ENCODE data around the gene CABLES1. TPM values are rescaled to one million over a fixed set of nuclear protein-coding genes. Genes with fewer than 3 reads are reported as not detected.
"Not testable (repeated sequence)": the region's sequence is repeated elsewhere in the genome, so short reads cannot be mapped to it uniquely, and the experiment has no call there.

The CABLES1 gene, protein sequence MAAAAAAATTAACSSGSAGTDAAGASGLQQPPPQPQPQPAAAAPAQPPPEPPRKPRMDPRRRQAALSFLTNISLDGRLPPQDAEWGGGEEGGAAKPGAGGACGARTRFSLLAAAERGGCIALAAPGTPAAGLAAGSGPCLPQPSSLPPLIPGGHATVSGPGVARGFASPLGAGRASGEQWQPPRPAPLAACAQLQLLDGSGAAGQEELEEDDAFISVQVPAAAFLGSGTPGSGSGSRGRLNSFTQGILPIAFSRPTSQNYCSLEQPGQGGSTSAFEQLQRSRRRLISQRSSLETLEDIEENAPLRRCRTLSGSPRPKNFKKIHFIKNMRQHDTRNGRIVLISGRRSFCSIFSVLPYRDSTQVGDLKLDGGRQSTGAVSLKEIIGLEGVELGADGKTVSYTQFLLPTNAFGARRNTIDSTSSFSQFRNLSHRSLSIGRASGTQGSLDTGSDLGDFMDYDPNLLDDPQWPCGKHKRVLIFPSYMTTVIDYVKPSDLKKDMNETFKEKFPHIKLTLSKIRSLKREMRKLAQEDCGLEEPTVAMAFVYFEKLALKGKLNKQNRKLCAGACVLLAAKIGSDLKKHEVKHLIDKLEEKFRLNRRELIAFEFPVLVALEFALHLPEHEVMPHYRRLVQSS
- total RNA-seq: not detected

DNA sequence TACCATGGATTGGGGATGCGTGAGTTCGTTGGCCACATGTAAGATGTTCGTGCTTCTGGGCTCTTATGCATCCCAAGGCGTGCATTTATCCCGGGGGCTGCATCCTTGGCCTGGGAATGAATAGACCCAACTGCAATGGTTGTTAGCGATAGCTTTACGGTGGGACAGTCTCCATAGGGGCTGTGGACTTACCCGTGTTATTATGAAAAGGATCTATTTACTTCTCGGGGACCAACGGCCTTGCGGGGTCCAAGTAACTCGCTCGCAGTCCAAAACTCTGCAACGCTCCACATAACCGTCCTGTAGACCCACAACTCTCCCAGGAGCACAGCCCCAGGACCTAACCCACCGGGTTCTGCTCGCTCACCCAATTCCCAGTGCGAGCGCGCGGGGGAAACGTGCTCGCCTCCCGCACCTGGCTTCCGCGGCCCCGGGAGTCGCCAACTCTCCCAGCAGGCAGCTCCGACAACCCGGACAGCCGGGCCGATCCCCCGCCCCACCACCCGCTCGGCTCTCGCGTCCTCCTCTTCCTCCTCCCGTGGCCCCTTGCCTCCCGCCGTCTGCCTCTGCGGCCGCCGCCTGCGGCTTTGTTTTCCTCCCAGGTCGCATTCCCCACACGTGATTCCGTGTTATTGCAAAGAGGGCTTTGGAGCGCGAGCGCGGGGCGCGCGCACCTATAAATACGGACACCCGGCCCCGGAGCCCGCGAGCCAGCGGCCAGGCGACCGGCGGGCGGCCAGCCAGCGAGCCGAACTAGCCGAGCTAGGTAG lies at the start of gene CABLES1:
Gene CABLES1 (plus strand): TSS at position 706 of the 770 bp plus-strand sequence. CDS start 278 bp downstream, outside the sequence.
- DNase-seq: no peak

DNA sequence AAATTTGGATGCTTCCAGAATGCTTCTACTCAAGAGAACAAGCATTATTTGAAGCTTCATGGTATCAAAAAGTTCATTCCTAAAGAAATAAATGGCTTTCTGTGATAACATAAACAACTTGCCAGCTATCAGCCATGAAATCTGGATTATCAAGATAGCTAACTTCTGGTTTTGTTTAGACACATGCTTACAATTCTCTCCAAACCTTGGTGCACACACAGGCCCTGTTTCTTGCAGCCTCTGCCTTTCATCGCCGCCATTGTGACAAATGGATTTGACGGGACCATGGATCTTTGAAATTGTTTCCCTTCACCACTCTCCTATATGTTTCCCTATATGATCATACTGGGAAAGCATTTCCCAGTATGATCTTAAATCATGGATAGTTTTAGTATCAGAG lies 47.9 kb upstream of the CABLES1 start:
- DNase-seq: no peak

DNA sequence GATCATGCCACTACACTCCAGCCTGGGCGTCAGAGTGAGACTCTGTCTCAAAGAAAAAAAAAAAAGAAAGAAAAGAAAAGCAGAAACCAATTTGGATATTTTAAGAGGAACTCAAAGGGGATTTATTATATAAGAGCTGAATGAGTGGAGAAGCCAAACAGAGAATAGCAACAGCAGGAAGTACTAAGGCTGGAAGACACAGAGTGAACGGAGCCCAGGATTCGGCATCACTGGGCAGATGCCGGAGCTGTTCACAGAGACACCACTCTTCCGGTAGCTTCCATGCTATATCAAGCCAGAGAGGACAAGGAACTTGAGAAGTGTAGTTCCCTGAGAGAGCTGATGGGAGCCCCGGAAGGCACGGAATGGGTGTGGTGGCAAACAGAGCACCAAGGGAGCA lies 47.0 kb upstream of the CABLES1 start:
- DNase-seq: no peak

DNA sequence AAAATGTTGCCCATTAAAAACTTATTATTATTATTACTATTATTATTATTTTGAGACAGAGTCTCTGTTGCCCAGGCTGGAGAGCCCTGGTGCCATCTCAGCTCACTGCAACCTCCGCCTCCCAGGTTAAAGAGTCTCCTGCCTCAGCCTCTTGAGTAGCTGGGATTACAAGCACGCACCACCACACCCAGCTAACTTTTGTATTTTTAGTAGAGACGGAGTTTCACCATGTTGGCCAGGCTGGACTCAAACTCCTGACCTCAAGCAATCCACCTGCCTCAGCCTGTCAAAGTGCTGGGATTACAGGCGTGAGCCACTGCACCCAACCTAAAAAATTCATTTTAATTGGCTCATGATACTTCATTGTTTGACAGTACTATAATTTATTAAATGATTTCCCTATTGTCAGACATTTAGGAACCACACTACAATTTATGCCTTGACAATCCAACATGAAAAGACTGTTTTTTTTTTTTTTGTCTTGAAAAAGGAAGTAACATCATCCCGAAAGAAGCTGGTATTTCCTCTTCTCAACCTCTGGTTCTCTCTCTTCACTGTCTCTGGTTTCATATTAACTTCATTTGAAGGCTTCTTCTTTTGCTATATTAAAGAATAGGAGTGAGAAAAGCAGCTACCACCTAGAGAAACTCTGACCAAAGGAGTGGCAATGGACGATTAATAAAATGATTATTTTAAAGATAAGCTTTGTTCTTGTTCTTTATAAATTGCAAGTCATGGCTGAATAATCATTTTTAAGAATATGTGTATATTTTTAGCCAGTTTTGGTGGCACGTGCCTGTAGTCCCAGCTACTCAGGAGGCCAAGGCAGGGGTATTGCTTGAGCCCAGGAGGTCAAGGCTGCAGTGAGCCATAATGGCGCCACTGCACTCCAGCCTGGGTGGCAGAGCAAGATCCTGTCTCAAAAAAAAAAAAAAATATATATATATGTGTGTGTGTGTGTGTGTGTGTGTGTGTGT lies 44.0 kb upstream of the CABLES1 start:
- DNase-seq: not testable (repeated sequence)

DNA sequence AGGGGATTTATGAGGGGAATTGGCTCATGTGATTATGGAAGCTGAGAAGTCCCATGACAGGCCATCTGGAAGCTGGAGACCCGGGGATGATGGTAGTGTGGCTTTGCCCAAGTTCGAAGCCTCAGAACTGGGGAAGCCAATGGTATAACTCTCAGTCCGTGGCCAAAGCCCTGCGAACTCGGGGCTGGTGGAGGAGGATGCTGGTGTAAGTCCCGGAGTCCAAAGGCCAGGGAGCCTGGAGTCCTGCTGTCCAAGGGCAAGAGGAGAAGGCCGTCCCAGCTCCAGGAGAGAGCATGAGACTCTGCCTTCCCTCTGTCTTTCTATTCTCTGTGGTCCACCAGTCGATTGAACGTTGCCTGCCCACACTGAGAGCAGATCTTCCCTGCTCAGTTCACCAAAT lies 43.2 kb upstream of the CABLES1 start:
- DNase-seq: no peak

DNA sequence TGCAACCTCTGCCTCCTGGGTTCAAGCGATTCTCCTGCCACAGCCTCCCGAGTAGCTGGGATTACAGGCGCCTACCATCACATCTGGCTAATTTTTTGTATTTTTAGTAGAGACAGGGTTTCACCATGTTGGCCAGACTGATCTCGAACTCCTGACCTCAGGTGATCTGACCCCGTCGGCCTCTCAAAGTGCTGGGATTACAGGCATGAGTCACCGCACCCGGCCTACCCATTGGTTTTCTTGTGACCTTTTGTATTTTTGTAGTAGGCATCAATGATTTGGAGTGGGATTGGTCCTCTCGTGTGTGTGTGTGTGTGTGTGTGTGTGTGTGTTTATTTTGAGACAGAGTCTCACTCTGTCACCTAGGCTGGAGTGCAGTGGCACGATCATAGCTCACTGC lies 42.2 kb upstream of the CABLES1 start:
- DNase-seq: not testable (repeated sequence)

DNA sequence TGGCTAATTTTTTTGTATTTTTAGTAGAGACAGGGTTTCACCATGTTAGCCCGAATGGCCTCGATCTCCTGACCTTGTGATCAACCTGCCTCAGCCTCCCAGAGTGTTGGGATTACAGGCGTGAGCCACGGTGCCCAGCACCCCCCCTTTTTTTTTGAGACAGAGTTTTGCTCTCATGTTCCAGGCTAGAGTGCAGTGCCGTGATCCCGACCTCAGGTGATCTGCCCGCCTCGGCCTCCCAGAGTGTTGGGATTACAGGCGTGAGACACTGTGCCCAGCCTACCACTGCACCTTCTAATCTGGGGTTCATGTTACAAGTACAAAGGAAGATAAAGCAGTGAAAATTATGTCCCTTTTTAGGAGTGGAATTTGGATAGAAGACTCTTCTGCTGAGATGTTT lies 41.5 kb upstream of the CABLES1 start:
- no peak for DNase-seq

DNA sequence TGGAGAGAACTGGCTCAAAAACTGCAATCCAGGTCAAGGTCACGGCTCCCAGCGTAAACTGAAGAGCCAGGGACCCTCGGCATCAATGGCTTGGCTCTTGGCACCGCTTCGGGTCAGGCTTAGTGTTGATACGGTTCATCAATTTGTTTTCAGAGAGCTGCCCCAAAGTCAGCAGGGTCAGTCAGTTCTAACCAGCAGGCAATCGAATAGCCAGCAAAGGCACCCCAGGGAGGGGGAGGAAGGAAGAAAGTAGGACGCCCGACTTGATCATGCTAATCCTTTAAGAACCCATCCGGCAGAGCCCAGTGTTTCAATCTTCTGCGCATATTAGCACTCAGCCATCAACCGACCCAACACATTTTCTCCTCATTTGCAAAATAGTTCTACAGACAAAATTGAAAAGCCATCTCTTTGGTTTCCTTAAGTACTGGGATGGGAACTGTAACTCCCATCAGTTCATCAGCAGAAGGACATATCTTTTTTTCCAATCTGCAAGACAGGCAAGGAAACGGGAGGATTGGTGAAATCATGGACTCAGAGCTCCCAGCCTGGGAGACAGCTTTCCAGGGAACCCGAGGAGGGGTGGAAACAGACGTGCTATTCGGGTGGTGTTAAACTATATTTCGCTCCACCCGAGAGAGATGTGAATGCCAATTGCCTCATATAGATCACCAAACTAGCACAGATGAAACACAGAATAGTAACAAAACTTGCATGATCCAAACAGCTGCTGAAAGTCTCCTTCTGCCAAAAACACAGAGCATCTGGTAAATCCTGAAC lies 40.7 kb upstream of the CABLES1 start:
- no peak for DNase-seq

DNA sequence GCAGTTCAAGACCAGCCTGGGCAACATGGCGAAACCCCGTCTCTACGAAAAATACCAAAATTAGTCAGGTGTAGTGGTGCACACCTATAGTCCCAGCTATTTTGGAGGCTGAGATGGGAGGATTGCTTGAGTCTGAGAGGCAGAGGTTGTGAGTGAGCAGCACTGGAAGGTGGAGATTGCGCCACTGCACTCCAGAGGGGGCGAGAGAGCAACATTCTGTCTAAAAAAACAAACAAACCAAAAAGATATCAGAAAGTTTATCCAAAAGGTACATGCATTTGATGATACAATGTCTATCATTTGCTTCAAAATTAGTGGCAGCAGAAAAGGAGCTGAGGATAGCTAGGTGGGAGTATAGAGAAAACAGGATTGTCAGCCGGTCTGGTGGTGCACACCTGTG lies 39.8 kb upstream of the CABLES1 start:
- no peak for DNase-seq

DNA sequence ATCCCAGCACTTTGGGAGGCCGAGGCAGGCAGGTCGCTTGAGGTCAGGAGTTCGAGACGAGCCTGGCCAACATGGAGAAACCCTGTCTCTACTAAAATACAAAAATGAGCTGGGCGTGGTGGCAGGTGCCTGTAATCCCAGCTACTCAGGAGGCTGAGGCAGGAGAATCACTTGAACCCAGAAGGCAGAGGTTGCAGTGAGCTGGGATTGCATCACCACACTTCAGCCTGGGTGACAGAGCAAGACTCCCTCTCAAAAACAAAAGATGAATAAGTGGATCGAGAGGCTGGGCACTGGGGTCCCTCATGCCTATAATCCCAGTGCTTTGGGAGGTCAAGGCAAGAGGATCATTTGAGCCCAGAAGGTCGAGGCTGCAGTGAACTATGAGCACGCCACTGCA lies 38.3 kb upstream of the CABLES1 start:
- DNase-seq: not testable (repeated sequence)

DNA sequence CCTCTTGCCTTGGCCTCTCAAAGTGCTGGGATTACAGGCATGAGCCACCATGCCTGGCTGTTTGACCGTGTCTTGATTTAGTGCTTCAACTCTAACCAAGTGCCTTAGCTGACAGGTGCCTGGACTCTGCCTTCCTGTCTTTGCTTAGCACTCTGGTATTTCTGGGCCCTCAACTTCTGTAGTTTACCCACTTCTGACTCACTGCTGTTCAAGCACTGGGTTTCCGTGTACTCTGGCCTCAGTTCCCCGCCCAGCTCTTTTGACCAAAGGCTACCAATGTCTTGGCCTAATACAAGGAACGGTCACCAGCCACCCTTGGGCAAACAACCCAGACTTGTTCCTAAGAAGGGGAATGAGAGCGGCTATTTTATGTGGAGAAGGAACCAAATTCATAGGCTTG lies 35.7 kb upstream of the CABLES1 start:
- no peak for DNase-seq

DNA sequence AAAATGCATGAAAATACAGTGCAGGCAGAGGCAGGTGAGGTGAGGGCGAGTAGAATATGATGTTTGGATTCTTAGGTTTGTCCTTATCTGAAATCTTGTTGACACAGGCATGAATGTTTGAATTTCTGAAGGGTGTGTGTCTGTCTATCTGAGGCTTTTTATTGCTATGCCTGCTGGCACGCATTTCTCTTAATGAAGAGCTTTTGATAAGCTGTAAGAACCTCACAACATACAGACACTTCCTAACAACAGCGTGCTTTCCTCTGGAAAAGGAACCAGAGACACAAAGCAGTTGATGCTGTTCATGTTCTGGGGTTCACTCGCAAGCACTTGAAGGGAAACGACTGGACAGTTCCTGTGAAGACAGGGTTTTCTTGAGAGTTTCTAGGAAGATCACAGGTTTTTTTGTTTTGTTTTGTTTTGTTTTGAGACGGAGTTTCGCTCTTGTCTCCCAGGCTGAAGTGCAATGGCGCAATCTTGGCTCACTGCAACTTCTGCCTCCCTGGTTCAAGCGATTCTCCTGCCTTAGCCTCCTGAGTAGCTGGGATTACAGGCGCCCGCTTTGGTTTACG lies 33.3 kb upstream of the CABLES1 start:
- DNase-seq: no peak

DNA sequence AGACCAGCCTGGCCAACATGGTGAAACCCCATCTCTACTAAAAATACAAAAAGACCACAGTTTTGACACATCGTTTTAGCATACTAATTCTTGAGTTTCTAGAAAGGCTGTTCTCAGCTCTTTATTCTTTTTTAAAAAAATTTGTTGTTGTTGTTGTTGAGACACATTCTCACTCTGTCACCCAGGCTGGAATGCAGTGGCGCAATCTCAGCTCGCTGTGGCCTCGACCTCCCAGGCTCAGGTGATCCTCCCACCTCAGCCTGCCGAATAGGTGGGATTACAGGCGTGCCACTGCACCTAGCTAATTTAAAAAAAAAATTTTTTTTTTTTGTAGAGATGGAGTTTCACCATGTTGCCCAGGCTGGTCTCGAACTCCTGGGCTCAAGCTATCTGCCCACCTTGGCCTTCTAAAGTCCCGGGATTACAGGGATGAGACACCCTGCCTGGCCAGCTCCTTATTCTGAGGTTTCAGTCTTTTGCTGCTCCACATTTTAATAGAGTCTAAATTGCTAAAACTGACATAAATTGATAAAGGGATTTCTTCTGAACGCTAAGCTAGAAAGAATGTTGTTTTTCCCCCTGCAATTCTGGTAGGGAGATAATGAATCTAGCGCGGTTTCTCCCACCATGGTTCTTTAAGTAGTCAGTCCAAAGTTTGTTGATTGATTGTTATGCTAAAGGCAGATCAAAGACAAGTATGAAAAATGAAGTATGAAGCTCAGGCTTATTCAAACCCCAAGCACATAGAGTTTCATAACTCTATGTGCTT lies 32.6 kb upstream of the CABLES1 start:
- DNase-seq: no peak

DNA sequence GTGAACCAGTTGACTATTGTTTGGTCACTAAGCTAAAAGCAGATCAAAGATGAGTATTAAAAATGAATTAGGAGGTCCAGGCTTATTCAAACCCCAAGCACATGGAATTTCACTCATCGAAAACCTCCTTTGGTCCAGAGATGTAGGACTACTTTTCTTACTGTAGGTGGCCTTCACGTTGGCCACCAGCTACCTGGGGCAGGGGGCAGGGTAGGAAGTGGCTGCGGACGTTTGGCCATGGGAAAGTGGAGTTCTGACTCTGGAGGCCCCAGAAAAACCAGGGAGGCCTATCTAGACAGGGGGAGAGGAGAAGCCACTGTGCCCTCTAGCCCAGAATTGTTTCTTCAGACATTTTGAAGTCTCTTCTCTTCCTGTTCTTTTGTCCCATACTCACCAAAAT lies 31.8 kb upstream of the CABLES1 start:
- DNase-seq: no peak

DNA sequence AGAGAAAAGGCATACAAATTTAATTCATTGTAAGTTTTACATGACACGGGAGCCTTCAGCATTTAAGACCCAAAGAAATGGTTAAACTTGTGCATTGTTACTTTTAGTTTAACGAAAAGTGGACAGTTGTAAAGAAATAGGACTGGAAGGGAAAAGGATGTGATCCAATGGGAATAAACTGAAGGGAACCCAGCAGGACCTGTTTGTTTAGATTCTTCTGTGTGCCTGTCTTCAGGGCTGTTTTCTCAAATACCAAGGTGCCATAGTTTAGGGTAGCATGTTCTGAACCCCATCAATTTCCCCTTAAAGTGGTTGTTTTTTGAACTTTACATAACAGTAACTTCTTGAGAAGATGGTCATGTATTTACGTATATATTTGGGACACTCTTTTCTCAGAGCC lies 30.3 kb upstream of the CABLES1 start:
- DNase-seq: no peak

DNA sequence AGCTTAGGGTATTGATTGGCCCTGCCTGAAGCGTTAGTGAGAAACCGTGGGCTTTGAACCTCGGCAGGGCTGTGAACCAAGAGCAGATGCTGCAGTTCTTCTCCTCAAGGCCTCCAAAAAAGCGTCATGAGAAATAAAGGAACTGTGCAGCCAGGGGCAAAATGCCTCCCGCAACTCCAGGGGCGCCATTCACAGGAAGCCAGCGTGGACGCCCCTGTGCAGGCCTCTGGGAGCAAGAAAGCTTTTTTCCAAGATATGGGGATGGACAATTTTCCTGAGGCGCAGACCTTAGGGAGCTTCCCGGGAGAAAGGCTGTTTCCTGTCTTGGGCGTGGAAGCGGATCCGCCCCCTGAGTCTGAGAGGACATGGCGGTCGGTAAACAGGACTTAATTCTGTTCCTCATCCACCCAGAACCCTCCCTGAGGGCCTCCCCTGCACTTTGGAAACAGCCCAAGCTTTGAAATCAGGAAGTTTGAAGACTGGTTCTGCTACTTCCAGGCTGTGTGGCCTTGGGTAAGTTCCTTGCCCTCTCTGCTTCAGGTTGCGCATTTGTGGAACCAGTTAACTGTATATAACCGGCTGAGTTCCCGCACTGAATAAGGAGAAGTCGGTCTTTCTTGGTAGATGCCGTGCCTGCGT lies 29.6 kb upstream of the CABLES1 start:
- DNase-seq: no peak

DNA sequence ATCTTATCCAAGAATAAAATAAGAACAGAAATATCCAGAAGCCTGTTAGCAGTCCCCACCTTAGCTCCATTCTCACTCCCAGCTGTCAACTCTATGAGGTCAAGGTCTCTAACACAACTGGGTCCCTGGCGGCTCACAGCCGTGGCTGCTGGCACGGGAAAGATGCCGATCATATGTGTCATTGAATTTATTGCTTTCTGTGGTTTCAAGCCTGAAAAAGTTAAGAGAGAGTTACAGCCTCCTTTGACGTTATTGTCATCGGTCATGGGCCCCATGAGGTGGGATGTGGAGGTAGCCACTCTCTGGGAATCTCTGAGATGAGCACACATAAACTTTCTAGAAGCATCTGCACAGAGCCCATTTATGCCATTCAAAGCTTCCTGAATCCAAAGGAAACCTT lies 28.7 kb upstream of the CABLES1 start:
- DNase-seq: no peak

DNA sequence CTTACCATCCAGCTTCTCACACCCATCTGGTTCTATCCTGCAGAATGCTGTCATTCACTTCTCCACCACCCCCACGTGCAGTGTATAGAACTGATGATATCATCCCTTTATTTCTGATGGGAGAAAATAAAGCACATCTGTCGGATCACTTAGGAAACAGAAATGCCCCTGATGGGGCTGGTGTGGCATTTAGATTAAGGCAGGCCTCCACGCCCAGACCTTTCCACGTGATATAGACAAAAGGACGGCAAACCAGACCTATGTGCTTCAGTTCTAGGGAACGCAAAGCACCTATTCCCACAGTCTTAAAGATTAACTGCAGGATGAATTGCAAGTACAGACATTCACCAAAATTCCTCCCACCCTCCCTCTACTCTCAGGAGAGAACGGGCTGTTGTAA lies 27.6 kb upstream of the CABLES1 start:
- no peak for DNase-seq

DNA sequence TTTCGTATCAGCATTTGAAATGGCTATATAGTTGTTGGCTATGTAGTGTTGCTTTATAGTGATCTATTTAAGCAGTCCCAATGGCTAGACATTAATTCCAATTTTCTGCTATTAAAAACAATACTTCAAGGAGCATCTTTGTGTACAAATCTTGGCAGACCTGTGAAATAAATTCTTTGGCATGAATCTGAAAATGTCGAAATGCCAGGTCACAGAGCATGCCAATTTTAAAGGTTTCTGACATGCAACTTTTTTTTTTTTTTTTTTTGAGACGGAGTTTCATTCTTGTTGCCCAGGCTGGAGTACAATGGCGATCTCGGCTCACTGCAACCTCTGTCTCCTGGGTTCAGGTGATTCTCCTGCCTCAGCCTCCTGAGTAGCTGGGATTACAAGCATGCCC lies 26.8 kb upstream of the CABLES1 start:
- DNase-seq: no peak

DNA sequence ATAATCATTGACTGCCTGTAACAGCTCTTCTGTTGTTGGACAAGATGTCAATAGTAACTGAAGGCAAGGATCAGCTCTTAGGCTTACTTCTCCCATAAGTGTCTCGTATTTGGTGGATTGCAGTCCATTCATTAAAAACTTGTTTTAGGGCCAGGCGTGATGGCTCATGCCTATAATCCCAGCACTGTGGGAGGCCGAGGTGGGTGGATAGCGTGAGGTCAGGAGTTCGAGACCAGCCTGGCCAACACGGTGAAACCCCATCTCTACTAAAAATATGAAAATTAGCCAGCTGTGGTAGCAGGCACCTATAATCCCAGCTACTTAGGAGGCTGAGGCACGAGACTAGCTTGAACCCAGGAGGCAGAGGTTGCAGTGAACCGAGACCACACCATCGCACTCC lies 26.1 kb upstream of the CABLES1 start:
- not testable (repeated sequence) for DNase-seq

Data from effector CD4-positive, alpha-beta T cell (primary cell).